Measurements from ENCODE around the gene MCC.

The MCC gene

DNA sequence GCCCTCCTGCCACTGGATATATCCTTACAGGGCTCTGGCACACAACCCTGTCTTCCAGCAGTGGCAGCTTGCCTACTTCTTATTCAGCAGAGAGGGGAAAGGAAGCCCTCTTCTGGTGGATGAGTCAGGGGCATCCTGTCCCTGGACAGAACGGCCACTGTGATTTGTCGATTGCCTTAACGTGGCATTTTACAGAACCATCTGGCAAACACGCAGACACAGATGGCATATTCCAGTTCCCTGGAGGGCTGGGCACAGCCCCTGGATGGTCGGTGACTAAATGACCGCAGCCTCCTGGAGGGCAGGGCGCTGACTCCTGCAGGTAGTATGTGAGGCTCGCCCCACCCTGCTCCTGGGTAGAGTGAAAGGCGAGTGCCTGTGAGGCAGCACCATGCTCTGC lies 449.5 kb downstream of the MCC start:
- no peak overlapping the region for H3K27ac ChIP-seq (ENCODE audit: low read depth, low read length)
- H3K4me3 ChIP-seq (ENCODE audit: low read depth in 1 of 2, low read length in 2 of 2): no peak overlapping the region
- no peaks in the 10 kb centered on the region for H3K36me3 ChIP-seq (ENCODE audit: insufficient read depth, low read length)
- no peaks in the 10 kb centered on the region for H3K4me1 ChIP-seq (ENCODE audit: insufficient read depth, low read length)
- no peaks in the 10 kb centered on the region for H3K27me3 ChIP-seq (ENCODE audit: control insufficient read depth in 1 of 2, insufficient read depth in 2 of 2, low read length in 2 of 2)
- H3K9me3 ChIP-seq (ENCODE audit: low read length): no peaks in the 10 kb centered on the region
- H3K9ac ChIP-seq (ENCODE audit: low read length): no peak overlapping the region

DNA sequence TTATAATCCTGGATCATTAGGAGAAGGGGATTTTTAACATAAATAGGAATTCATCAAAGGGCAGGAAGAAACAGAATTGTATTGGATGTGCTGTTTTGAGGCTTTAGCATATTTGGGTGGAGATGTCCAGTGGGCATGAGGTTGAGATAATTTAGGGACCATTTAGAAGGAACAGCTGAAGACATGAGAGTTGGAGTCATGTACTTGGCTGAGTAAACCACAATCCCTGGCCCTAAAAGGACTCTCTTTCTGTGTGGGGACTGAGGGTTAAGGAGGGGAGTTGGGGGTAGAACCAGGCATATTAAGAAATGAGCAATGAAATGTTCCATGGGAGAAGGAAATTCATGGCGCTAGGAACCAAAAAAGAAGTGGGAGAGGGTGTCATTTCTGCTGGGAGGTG lies 450.1 kb downstream of the MCC start:
- Histone ChIP-seq H3K9ac (ENCODE audit: low read length) (no peak overlapping the region), H3K27me3 (ENCODE audit: control insufficient read depth in 1 of 2, insufficient read depth in 2 of 2, low read length in 2 of 2) (no peaks in the 10 kb centered on the region), H3K36me3 (ENCODE audit: insufficient read depth, low read length) (no peaks in the 10 kb centered on the region), H3K4me1 (ENCODE audit: insufficient read depth, low read length) (no peaks in the 10 kb centered on the region), H3K9me3 (ENCODE audit: low read length) (no peaks in the 10 kb centered on the region), H3K27ac (ENCODE audit: low read depth, low read length) (no peak overlapping the region), H3K4me3 (ENCODE audit: low read depth in 1 of 2, low read length in 2 of 2) (no peak overlapping the region)

DNA sequence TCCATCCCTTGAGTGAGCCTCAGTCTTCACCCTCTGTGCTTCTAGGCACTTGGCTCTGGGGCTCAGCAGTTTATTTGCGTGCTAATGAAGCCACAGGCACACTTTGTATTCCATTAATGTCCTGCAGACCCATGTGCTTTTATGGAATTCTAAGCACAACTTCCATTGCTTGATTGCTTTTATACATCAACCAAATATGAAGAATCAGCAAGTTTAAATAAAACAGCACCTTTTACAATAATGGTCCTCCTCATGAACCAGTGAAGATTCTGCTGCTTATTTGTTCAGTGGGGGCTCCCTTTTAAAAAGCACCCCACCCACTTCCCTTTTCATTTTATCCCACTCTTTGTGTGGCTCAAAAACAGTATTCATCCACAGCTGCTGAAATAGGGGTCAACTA lies 451.4 kb downstream of the MCC start:
- Histone ChIP-seq H3K4me3 (ENCODE audit: low read depth in 1 of 2, low read length in 2 of 2) (no peak overlapping the region), H3K9ac (ENCODE audit: low read length) (no peak overlapping the region), H3K36me3 (ENCODE audit: insufficient read depth, low read length) (no peaks in the 10 kb centered on the region), H3K4me1 (ENCODE audit: insufficient read depth, low read length) (no peaks in the 10 kb centered on the region), H3K27ac (ENCODE audit: low read depth, low read length) (no peak overlapping the region), H3K27me3 (ENCODE audit: control insufficient read depth in 1 of 2, insufficient read depth in 2 of 2, low read length in 2 of 2) (no peaks in the 10 kb centered on the region), H3K9me3 (ENCODE audit: low read length) (no peaks in the 10 kb centered on the region)

GRCh38 chr5:113036321-113036720 lies 451.9 kb downstream of the MCC start:
- Histone ChIP-seq H3K36me3 (ENCODE audit: insufficient read depth, low read length) (no peaks in the 10 kb centered on the region), H3K4me3 (ENCODE audit: low read depth in 1 of 2, low read length in 2 of 2) (no peak overlapping the region), H3K4me1 (ENCODE audit: insufficient read depth, low read length) (no peaks in the 10 kb centered on the region), H3K27me3 (ENCODE audit: control insufficient read depth in 1 of 2, insufficient read depth in 2 of 2, low read length in 2 of 2) (no peaks in the 10 kb centered on the region), H3K9ac (ENCODE audit: low read length) (no peak overlapping the region), H3K9me3 (ENCODE audit: low read length) (no peaks in the 10 kb centered on the region), H3K27ac (ENCODE audit: low read depth, low read length) (no peak overlapping the region)

GRCh38 chr5:113035096-113035495 lies 453.2 kb downstream of the MCC start:
- no peak overlapping the region for H3K9ac ChIP-seq (ENCODE audit: low read length)
- H3K27ac ChIP-seq (ENCODE audit: low read depth, low read length): no peak overlapping the region
- no peaks in the 10 kb centered on the region for H3K36me3 ChIP-seq (ENCODE audit: insufficient read depth, low read length)
- no peaks in the 10 kb centered on the region for H3K27me3 ChIP-seq (ENCODE audit: control insufficient read depth in 1 of 2, insufficient read depth in 2 of 2, low read length in 2 of 2)
- H3K9me3 ChIP-seq (ENCODE audit: low read length): no peaks in the 10 kb centered on the region
- no peak overlapping the region for H3K4me3 ChIP-seq (ENCODE audit: low read depth in 1 of 2, low read length in 2 of 2)
- no peaks in the 10 kb centered on the region for H3K4me1 ChIP-seq (ENCODE audit: insufficient read depth, low read length)

DNA sequence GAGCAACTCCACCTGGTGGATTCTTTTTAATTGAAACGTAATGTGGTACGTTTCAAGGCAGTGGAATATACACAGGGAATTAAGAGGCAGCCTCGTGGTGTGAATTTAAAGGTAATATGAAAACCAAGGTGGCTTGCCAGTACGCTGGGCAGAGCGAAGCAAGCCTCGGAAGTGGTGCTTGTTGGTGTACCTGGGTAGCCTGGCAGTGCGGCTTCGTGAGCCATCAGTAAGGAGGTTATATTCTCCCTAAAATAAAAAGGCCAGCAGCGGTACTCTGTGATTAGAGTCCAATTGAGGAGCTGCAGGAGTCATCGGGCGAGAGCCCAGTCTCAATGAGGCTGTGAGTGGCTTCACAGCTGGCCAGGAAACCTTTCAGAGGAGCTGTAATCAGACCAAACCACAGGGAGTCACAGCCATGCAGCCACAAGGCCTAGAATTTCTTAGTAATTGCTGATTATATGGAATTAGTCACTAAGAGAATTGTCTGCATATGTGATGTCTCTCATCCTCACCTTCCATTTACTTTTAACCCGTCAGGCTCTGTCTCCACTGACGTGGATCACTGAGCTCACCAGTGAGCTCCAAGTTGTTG lies 454.0 kb downstream of the MCC start:
- Histone ChIP-seq H3K4me1 (ENCODE audit: insufficient read depth, low read length) (no peaks in the 10 kb centered on the region), H3K9ac (ENCODE audit: low read length) (no peak overlapping the region), H3K36me3 (ENCODE audit: insufficient read depth, low read length) (no peaks in the 10 kb centered on the region), H3K4me3 (ENCODE audit: low read depth in 1 of 2, low read length in 2 of 2) (no peak overlapping the region), H3K27me3 (ENCODE audit: control insufficient read depth in 1 of 2, insufficient read depth in 2 of 2, low read length in 2 of 2) (no peaks in the 10 kb centered on the region), H3K9me3 (ENCODE audit: low read length) (no peaks in the 10 kb centered on the region), H3K27ac (ENCODE audit: low read depth, low read length) (no peak overlapping the region)

DNA sequence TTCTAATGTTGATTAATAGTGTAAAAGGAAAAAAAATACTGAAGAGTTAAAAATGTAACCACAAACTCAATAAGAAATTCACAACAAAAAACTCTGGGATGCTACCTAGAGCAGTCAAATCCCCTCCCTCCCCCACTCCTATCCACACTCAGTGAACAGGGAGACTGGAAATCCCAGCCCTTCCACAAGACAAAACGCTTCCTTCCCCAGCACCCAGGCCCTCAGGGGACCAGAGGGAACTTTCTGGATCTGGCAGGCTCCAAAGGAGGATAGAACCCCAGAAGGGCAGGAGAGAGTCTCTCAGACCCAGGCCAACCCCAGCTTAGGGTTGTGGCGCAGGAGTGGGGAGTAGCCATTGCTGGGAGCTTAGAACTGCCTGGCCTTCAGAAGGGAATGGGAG lies 456.7 kb downstream of the MCC start:
- Histone ChIP-seq H3K9me3 (ENCODE audit: low read length) (no peaks in the 10 kb centered on the region), H3K36me3 (ENCODE audit: insufficient read depth, low read length) (no peaks in the 10 kb centered on the region), H3K9ac (ENCODE audit: low read length) (no peak overlapping the region), H3K27ac (ENCODE audit: low read depth, low read length) (no peak overlapping the region), H3K4me1 (ENCODE audit: insufficient read depth, low read length) (no peaks in the 10 kb centered on the region), H3K27me3 (ENCODE audit: control insufficient read depth in 1 of 2, insufficient read depth in 2 of 2, low read length in 2 of 2) (no peaks in the 10 kb centered on the region), H3K4me3 (ENCODE audit: low read depth in 1 of 2, low read length in 2 of 2) (no peak overlapping the region)

- Histone ChIP-seq H3K27ac (ENCODE audit: low read depth, low read length) (no peak overlapping the region), H3K9ac (ENCODE audit: low read length) (no peak overlapping the region), H3K36me3 (ENCODE audit: insufficient read depth, low read length) (no peaks in the 10 kb centered on the region), H3K27me3 (ENCODE audit: control insufficient read depth in 1 of 2, insufficient read depth in 2 of 2, low read length in 2 of 2) (no peaks in the 10 kb centered on the region), H3K9me3 (ENCODE audit: low read length) (no peaks in the 10 kb centered on the region), H3K4me1 (ENCODE audit: insufficient read depth, low read length) (no peaks in the 10 kb centered on the region), H3K4me3 (ENCODE audit: low read depth in 1 of 2, low read length in 2 of 2) (no peak overlapping the region)
Observed at GRCh38 chr5:113031104-113031503, 457.1 kb downstream of the MCC start.

DNA sequence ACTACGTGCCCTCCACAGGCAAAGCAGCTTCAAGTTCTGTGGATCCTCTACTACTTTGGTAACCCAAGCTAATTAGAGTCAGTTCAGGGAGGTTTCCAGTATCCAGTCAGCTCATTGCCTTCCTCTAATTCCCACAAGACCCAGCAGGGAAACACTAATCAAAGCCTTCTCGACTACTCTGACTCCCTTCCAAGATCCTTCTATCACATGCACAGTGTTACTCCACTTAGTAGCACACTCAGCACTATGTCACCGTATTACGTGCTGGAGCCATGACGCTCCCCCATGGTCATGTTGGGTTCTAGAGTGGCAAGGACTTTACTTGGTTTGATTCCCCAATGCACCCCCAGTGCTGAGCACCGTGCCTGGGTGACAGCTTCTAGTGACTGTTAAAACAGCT lies 458.6 kb downstream of the MCC start:
- no peaks in the 10 kb centered on the region for H3K9me3 ChIP-seq (ENCODE audit: low read length)
- peaks cover 3% of the 10 kb centered on the region for H3K36me3 ChIP-seq (ENCODE audit: insufficient read depth, low read length)
- no peaks in the 10 kb centered on the region for H3K27me3 ChIP-seq (ENCODE audit: control insufficient read depth in 1 of 2, insufficient read depth in 2 of 2, low read length in 2 of 2)
- H3K9ac ChIP-seq (ENCODE audit: low read length): no peak overlapping the region
- H3K4me3 ChIP-seq (ENCODE audit: low read depth in 1 of 2, low read length in 2 of 2): no peak overlapping the region
- no peak overlapping the region for H3K27ac ChIP-seq (ENCODE audit: low read depth, low read length)
- H3K4me1 ChIP-seq (ENCODE audit: insufficient read depth, low read length): no peaks in the 10 kb centered on the region

DNA sequence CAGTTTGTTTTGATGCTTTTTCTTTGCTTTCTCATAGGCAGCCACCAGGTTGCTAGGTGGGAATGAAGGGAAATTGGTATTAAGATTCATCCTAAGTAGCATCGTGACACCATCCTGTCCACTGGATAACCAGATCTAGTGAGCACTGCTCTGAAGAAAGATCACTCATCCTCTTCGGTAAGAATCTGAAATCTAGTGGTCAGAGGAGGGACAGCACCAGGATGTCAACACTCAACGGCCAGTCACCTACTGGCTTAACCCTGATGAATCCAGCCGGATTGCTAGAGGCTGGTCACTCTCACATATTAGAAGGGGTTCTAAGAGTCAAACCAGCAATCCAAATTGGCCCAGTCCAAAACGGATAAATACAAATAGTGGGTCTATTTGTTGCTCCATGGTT lies 460.8 kb downstream of the MCC start:
- Histone ChIP-seq H3K4me3 (ENCODE audit: low read depth in 1 of 2, low read length in 2 of 2) (no peak overlapping the region), H3K9me3 (ENCODE audit: low read length) (no peaks in the 10 kb centered on the region), H3K4me1 (ENCODE audit: insufficient read depth, low read length) (no peaks in the 10 kb centered on the region), H3K27me3 (ENCODE audit: control insufficient read depth in 1 of 2, insufficient read depth in 2 of 2, low read length in 2 of 2) (no peaks in the 10 kb centered on the region), H3K27ac (ENCODE audit: low read depth, low read length) (no peak overlapping the region), H3K9ac (ENCODE audit: low read length) (no peak overlapping the region), H3K36me3 (ENCODE audit: insufficient read depth, low read length) (peaks cover 9% of the 10 kb centered on the region)

DNA sequence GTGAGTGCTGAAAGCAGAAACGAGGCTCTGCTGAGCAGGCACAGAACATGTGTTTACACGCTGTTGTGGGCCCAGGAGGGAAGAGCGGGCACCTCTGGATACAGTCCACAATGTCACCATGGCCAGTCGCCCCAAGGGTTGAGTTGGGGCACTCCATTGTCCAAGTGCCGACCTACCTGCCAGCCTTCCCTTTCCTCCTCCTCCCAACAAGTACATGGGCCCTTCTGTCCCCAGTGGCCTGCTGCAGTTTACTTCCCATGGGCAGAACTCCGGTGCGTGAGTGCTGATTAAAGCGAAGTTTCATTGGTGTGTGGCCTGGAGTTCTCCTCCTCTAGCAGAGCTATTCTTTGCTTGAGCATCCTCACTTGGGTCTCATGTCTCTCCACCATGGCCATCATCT lies 461.2 kb downstream of the MCC start:
- H3K36me3 ChIP-seq (ENCODE audit: insufficient read depth, low read length): peaks cover 9% of the 10 kb centered on the region
- H3K4me3 ChIP-seq (ENCODE audit: low read depth in 1 of 2, low read length in 2 of 2): no peak overlapping the region
- no peak overlapping the region for H3K9ac ChIP-seq (ENCODE audit: low read length)
- H3K4me1 ChIP-seq (ENCODE audit: insufficient read depth, low read length): no peaks in the 10 kb centered on the region
- H3K27ac ChIP-seq (ENCODE audit: low read depth, low read length): no peak overlapping the region
- H3K9me3 ChIP-seq (ENCODE audit: low read length): no peaks in the 10 kb centered on the region
- H3K27me3 ChIP-seq (ENCODE audit: control insufficient read depth in 1 of 2, insufficient read depth in 2 of 2, low read length in 2 of 2): no peaks in the 10 kb centered on the region

DNA sequence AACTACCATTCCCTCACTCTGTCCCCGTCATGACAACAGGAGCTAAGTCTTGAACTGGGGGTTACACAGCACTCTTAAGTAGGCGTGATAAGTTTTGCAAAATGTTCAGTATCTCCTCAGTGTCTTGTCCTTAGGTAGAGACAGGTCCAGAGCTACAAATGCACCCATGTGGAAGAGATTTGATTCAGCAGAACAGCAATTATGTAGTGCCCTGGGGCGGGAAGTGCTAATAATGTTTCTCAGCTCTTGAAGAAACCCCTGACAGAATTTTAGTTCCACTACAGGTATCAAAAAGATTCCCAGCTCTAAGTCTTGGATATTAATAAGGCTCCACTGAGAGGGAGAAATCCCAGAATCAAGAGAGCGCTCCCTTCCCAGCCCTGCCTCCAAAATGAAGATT lies 462.0 kb downstream of the MCC start:
- Histone ChIP-seq H3K4me3 (ENCODE audit: low read depth in 1 of 2, low read length in 2 of 2) (no peak overlapping the region), H3K9ac (ENCODE audit: low read length) (no peak overlapping the region), H3K27ac (ENCODE audit: low read depth, low read length) (no peak overlapping the region), H3K4me1 (ENCODE audit: insufficient read depth, low read length) (no peaks in the 10 kb centered on the region), H3K27me3 (ENCODE audit: control insufficient read depth in 1 of 2, insufficient read depth in 2 of 2, low read length in 2 of 2) (no peaks in the 10 kb centered on the region), H3K9me3 (ENCODE audit: low read length) (no peaks in the 10 kb centered on the region), H3K36me3 (ENCODE audit: insufficient read depth, low read length) (peaks cover 9% of the 10 kb centered on the region)

Data from muscle layer of colon (tissue), 2 donors.